GM23338 (cell line): ENCODE data around the gene NSMCE4A.

Experiments used
- CTCF ChIP-seq, 2 experiments: fragments of 200-600 bp in 1 of 2; sonication (generic) in 1 of 2; conservative IDR thresholded peaks; 2 replicates each; pipeline versions ENCODE4 v1.5.1 to v1.6.1; 2016 to 2017; ENCODE audit warnings: antibody characterized with exemption in 2 of 2, low read depth in 2 of 2, mild to moderate bottlenecking in 2 of 2, moderate library complexity in 1 of 2
- EZH2 ChIP-seq: fragments of 200-600 bp; sonication (generic); IDR thresholded peaks from one replicate; pipeline ENCODE4 v1.8.0; 2017; ENCODE audit warnings: antibody characterized with exemption, mild to moderate bottlenecking, low read depth; ENCODE audit not compliant: unreplicated experiment
- EZH2phosphoT487 ChIP-seq: fragments of 200-600 bp; sonication (generic); IDR thresholded peaks from one replicate; pipeline ENCODE4 v1.8.1; 2018; ENCODE audit warnings: antibody characterized with exemption; ENCODE audit not compliant: unreplicated experiment
- JUNB ChIP-seq: IDR thresholded peaks from one replicate; pipeline ENCODE4 v1.6.1; 2016; ENCODE audit warnings: antibody characterized with exemption; ENCODE audit not compliant: unreplicated experiment
- NANOG ChIP-seq: IDR thresholded peaks from 2 replicates; pipeline ENCODE4 v1.6.1; 2016; ENCODE audit warnings: antibody characterized with exemption, borderline replicate concordance
- POLR2AphosphoS5 ChIP-seq: IDR thresholded peaks from 2 replicates; pipeline ENCODE4 v1.6.1; 2016; ENCODE audit warnings: antibody characterized with exemption, low read depth
- REST ChIP-seq: IDR thresholded peaks from one replicate; pipeline ENCODE4 v1.6.1; 2018; ENCODE audit warnings: antibody characterized with exemption; ENCODE audit not compliant: unreplicated experiment
- ZNF114 ChIP-seq: fragments of 250-450 bp; sonication (Bioruptor Pico); IDR thresholded peaks from 2 replicates; pipeline ENCODE4 v1.5.0; 2020; ENCODE audit warnings: mild to moderate bottlenecking, moderate library complexity

GRCh38 chr10:122018951-122019413, 44.0 kb upstream of the NSMCE4A start:
- no peak for TF ChIP-seq CTCF (conservative IDR thresholded peaks at IDR 0.05; ENCODE audit: low read depth in 2 of 2)
- TF ChIP-seq REST: no peak
- TF ChIP-seq NANOG: no peak
- TF ChIP-seq ZNF114 (CRISPR knock-in tag): no peak
- TF ChIP-seq JUNB: no peak
- TF ChIP-seq EZH2phosphoT487: no peak
- TF ChIP-seq POLR2AphosphoS5: no peak
- no peak for TF ChIP-seq EZH2
